Calu3 (cell line): Measurements from ENCODE around the gene DLG2. TPM values are rescaled to one million over a fixed set of nuclear protein-coding genes. Genes with fewer than 3 reads are reported as not detected.

ENCODE experiments used
- BruUV-seq: library from RNA; stranded (reverse); fragments of 400-500 nt; replicated peaks from 2 replicates; lab custom pipeline; 2021; lab: Mats Ljungman, UMichigan
- CTCF ChIA-PET: fragments of 300-600 bp; sonication (Branson Sonifier 250); formaldehyde crosslinking; loops from one replicate; lab custom pipeline; 2022; ENCODE audit warnings: antibody characterized with exemption; lab: Charles Lee
- DNase-seq: peaks from one replicate; pipeline ENCODE4 v3.0.0; 2022
- H3K27ac Mint-ChIP-seq: one replicate; pipeline ENCODE4 v1.8.0; 2022; ENCODE audit warnings: mixed read lengths; ENCODE audit not compliant: unreplicated experiment
- H3K27me3 Mint-ChIP-seq: one replicate; pipeline ENCODE4 v1.8.0; 2022; ENCODE audit warnings: mixed read lengths; ENCODE audit not compliant: unreplicated experiment
- H3K36me3 Mint-ChIP-seq: one replicate; pipeline ENCODE4 v1.8.0; 2022; ENCODE audit warnings: mild to moderate bottlenecking, moderate library complexity, mixed read lengths; ENCODE audit not compliant: insufficient read depth, unreplicated experiment
- H3K4me1 Mint-ChIP-seq: one replicate; pipeline ENCODE4 v1.8.0; 2022; ENCODE audit warnings: mild to moderate bottlenecking, low read depth, mixed read lengths; ENCODE audit not compliant: unreplicated experiment
- H3K4me3 Mint-ChIP-seq: one replicate; pipeline ENCODE4 v1.8.0; 2022; ENCODE audit warnings: mild to moderate bottlenecking, low read depth, moderate library complexity, mixed read lengths; ENCODE audit not compliant: unreplicated experiment
- H3K9me3 Mint-ChIP-seq: one replicate; pipeline ENCODE4 v1.8.0; 2022; ENCODE audit warnings: low read depth, mixed read lengths; ENCODE audit not compliant: unreplicated experiment
- intact Hi-C: fragments of 100-400 bp; cut with micrococcal nuclease; formaldehyde crosslinking; loops from one replicate; pipeline ENCODE4 v1.10.0; 2022; ENCODE audit not compliant: unreplicated experiment
- total RNA-seq: library from RNA; stranded (reverse); gene quantifications from 2 replicates; pipeline ENCODE4 v1.2.3, GENCODE V29; 2022
- TF ChIP-seq, protein P1 (sequence below): fragments of 200-600 bp; IDR thresholded peaks from one replicate; pipeline ENCODE4 v1.8.0; 2022; ENCODE audit warnings: antibody characterized with exemption; ENCODE audit not compliant: unreplicated experiment

Gene DLG2
- total RNA-seq, 1 experiment from 2014 or later = 0.71 TPM

DNA sequence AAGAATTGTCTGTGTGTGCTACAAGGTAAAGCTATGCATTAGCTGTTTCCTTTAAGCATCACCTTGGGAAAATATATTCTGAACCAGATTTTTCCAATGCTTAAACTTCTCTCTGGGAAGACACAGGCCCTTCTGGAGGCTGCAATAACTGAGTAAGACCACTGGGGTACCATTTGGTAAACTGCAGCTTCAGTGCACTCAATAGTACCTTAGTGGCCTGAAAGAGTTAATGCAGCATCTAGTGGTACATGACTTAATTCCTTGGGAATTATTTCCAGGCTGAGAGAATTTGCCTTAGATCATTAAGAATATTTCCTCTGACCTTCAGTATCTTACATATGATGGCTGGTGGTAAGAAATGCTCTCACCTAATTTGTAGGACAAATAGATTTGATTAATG is 727.4 kb downstream of the DLG2 start:
- intact Hi-C loops = no loop called here
- Mint-ChIP-seq H3K36me3 (no peaks in the 10 kb centered on the region), H3K4me3 (no peak overlapping the region), H3K27me3 (no peaks in the 10 kb centered on the region), H3K9me3 (no peaks in the 10 kb centered on the region), H3K27ac (no peak overlapping the region), H3K4me1 (no peaks in the 10 kb centered on the region)
- no peak for DNase-seq
- BruUV-seq = no TSS peak
- TF ChIP-seq, protein P1, sequence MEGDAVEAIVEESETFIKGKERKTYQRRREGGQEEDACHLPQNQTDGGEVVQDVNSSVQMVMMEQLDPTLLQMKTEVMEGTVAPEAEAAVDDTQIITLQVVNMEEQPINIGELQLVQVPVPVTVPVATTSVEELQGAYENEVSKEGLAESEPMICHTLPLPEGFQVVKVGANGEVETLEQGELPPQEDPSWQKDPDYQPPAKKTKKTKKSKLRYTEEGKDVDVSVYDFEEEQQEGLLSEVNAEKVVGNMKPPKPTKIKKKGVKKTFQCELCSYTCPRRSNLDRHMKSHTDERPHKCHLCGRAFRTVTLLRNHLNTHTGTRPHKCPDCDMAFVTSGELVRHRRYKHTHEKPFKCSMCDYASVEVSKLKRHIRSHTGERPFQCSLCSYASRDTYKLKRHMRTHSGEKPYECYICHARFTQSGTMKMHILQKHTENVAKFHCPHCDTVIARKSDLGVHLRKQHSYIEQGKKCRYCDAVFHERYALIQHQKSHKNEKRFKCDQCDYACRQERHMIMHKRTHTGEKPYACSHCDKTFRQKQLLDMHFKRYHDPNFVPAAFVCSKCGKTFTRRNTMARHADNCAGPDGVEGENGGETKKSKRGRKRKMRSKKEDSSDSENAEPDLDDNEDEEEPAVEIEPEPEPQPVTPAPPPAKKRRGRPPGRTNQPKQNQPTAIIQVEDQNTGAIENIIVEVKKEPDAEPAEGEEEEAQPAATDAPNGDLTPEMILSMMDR = no peak
- CTCF ChIA-PET = no interaction called here

- CTCF ChIA-PET = no interaction called here
- H3K27me3 Mint-ChIP-seq = no peaks in the 10 kb centered on the region
- no peaks in the 10 kb centered on the region for H3K9me3 Mint-ChIP-seq
- no peaks in the 10 kb centered on the region for H3K4me1 Mint-ChIP-seq
- intact Hi-C loops = no loop called here
- no peak overlapping the region for H3K4me3 Mint-ChIP-seq
- no peak for DNase-seq
- TF ChIP-seq, protein P1 = no peak
- no TSS peak for BruUV-seq
- no peak overlapping the region for H3K27ac Mint-ChIP-seq
- no peaks in the 10 kb centered on the region for H3K36me3 Mint-ChIP-seq
Measured at GRCh38 chr11:84899134-84899533, 728.0 kb downstream of the DLG2 start.

- BruUV-seq = no TSS peak
- H3K9me3 Mint-ChIP-seq = no peaks in the 10 kb centered on the region
- H3K27me3 Mint-ChIP-seq = no peaks in the 10 kb centered on the region
- no peak for DNase-seq
- H3K36me3 Mint-ChIP-seq = no peaks in the 10 kb centered on the region
- H3K27ac Mint-ChIP-seq = no peak overlapping the region
- TF ChIP-seq, protein P1 = no peak
- H3K4me1 Mint-ChIP-seq = no peaks in the 10 kb centered on the region
- intact Hi-C loops = no loop called here
- no peak overlapping the region for H3K4me3 Mint-ChIP-seq
- CTCF ChIA-PET = no interaction called here
Measured at GRCh38 chr11:84894666-84895065, 732.5 kb downstream of the DLG2 start.

GRCh38 chr11:84890676-84891075 is 736.5 kb downstream of the DLG2 start:
- no peak for DNase-seq
- no peaks in the 10 kb centered on the region for H3K27me3 Mint-ChIP-seq

More at GRCh38 chr11:84890676-84891075, 736.5 kb downstream of the DLG2 start:
- Mint-ChIP-seq H3K4me1 (no peaks in the 10 kb centered on the region), H3K27ac (no peak overlapping the region), H3K9me3 (no peaks in the 10 kb centered on the region), H3K4me3 (no peak overlapping the region), H3K36me3 (no peaks in the 10 kb centered on the region)
- no TSS peak for BruUV-seq
- intact Hi-C loops = no loop called here
- TF ChIP-seq, protein P1 = no peak
- CTCF ChIA-PET = no interaction called here
